Stimulated activated CD8-positive, alpha-beta memory T cell treated with anti-CD3 and anti-CD28 coated beads, Interleukin-4, amount 100 ng/mL, for 48 hours (primary cell): ENCODE results near the gene RPL13.
A peak's percentile ranks its signal among the peaks of the same experiment; 100 is the strongest.

Source experiments
- DNase-seq: peaks from one replicate; pipeline ENCODE4 v3.0.0-alpha.2; 2020

RPL13 gene

DNA sequence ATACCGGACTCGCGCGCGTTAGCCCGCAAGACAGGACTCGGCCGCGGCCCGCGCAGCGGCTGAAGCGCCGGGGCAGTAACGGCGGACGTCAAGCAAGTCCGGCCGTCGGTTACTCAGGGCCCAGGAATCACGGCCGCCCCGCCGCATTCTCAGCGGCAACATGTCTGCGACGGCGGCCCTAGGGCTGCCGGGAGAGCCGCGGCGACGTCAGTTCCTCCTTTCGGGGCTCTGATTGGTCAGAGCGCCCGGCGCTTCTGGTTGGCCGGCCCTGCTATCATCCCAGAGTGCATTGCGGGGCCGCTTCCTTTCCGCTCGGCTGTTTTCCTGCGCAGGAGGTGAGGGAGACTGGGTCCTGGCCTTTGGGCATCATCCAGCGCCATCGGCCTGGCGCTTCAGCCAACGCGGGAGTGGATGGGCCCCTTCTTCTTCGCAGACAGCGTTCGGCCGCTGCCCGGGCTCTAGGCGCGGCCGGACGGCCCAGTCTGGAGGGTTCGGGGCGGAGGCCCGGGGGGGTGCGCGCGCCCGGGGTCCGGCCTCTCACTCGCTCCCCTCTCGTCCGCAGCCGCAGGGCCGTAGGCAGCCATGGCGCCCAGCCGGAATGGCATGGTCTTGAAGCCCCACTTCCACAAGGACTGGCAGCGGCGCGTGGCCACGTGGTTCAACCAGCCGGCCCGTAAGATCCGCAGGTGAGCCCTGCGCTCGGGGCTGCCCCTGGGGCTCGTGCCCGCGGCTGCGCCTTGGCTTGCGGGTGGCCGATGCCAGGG lies at the start of gene RPL13:
Gene RPL13 (plus strand): TSS at position 305 of the 764 bp plus-strand sequence. CDS start 278 bp downstream, at position 583.
- peak; percentile 93 for DNase-seq

DNA sequence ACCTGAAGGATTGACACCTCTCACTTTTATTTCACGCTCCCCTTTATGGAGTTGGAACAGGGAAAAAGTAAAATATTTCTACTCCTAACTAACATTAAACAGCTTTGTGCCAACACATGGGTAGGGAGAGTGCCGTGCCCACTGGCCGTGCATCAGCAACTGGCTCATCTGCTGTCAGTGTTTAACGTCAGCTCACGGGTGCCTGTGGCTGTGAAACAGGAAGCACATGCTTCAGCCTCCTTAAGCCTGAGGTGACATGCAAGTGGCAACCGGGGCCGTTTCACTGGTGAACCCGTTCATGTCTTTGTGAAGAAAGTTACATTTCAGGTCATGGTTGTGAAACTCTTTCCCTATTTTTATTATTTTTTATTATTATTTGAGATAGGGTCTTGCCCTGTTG lies 49.1 kb upstream of the RPL13 start:
- no peak for DNase-seq

DNA sequence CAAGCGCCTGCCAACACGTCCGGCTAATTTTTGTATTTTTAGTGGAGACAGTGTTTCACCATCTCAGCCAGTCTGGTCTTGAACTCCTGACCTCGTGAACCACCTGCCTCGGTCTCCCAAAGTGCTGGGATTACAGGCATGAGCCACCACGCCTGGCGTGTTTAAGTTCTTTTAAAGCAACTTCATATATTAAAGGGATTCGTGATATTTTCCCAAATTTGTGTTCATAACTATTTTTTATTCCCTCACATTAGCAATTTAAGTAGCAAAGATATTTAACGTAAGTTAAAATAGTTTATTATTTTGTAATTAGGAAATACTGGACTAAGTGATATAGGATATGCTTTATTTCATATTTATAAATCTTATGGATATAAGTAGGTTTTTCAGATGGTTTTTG lies 48.0 kb upstream of the RPL13 start:
- DNase-seq: no peak

DNA sequence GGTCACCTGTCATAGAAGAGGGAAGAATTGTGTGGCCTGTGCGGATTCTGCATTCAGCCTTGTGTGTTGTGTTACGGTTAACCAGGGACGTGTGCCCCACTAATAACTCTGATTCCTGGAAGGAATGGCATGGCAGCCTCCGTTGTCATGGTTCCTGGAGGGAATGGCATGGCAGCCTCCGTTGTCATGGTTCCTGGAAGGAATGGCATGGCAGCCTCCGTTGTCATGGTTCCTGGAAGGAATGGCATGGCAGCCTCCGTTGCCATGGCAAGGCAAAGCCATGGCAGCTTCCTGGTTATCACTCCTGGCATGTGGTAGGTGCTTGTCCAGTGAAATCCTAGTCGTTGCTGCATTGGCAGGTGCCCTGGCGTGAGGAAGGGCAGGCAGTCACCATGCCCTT lies 43.4 kb upstream of the RPL13 start:
- DNase-seq: no peak

DNA sequence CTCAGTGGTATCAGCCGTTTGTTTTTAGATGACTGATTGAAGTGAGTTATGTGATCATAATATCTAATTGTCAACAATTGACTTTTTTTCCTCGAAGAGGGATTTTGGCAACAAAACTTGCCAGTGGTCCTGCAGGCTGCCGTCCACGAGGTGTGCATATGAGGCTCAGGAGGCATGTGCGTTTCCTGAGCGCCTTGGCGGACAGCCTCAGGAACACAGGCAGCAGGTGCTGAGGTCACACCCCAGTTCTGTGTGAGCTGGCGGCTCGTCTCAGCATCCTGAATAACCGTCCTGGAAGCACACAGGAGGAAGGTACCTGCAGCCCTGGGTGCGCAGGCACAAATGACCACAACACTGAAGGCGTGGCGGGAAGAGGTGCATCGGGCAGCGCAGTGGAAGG lies 40.6 kb upstream of the RPL13 start:
- no peak for DNase-seq

DNA sequence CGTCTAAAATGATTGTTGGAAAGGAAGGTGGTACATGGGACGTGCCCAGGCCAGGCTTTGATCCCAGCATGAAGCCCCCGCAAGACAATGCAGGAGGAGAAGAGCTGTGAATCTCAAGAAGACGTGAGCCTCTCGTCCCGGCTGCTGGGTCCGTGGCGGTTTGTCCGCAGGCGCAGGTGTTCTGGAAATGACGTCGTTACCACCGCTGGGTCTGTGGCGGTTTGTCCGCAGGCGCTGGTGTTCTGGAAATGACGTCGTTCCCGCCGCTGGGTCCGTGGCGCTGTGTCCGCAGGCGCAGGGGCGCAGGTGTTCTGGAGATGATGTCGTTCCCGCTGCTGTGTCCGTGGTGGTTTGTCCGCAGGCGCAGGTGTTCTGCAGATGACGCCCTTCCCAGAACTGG lies 38.2 kb upstream of the RPL13 start:
- no peak for DNase-seq

DNA sequence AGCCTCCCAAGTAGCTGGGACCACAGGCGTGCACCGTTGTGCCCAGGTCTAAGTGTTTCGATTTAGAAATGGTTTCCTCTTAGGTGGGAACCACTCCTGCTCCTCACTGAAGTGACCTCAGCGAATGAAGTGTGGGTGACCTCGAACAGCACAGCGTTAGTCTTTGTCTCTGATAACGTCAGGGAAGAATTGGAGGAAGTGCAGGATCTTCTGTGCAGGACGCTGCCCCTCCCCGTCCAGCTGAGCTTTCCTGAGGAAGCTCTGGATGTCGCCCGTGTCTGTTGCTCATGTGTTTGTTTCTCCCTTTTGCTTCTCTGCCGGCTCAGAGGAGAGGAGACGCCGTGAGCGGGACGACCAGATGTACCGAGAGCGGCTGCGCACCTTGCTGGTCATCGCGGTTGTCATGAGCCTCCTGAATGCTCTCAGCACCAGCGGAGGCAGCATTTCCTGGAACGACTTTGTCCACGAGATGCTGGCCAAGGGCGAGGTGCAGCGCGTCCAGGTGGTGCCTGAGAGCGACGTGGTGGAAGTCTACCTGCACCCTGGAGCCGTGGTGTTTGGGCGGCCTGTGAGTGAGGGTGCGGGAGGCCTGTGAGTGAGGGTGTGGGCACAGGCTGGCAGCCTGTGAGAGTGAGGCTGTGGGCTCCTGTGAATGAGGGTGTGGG lies 36.7 kb upstream of the RPL13 start:
- no peak for DNase-seq

DNA sequence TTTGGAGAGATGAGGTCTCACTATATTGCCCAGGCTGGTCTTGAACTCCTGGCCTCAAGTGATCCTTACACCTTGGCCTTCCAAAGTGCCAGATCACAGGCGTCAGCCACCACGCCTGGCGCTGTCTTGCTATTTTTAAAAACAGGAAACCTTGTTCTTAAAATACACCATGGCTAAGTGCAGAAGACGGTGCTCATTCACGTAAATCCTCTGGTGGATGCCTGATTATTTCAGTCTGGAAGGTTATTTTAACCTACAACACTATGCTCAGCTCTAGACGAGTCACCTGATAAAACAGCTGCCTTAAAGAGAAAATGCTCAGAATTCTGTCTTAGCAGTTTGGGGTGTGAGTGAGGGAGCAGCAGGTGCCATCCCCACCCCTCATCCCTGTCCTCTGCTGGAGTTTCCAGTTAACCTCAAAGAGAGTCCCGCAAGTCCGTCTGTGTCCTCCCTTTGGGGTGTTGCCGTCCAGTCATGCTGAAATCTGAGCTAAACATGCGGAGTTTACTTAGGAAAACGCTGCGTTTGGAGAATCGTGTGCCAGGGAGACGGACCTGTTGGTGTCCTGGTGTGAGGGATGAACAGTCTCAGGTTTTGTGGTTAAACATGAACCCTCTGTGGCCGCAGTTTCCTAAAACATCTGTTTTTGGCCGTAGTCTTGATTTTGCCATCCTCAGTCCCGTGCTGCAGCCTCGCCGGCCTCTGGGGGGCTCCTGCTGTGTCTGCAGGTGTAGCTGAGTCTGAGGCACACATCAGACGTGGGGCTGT lies 35.2 kb upstream of the RPL13 start:
- DNase-seq: no peak

DNA sequence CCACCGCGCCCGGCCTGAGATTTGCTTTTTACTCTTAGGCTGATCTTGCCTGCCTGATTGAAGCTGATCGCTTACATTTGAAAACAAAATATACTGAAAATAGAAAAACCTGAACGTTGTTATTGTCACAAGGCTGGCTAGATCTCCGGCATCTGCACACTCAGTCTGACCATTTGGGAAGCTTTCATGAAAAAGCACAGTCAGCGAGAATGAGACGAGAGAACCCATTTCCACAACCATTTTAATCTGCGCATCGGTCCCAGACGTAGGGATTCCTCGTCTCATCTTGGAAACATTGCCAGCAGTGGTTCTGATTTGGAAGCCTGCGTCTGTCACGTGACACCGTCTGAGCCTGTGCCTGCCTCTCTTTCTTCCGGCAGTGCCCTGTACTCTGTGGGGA lies 31.4 kb upstream of the RPL13 start:
- DNase-seq: no peak

DNA sequence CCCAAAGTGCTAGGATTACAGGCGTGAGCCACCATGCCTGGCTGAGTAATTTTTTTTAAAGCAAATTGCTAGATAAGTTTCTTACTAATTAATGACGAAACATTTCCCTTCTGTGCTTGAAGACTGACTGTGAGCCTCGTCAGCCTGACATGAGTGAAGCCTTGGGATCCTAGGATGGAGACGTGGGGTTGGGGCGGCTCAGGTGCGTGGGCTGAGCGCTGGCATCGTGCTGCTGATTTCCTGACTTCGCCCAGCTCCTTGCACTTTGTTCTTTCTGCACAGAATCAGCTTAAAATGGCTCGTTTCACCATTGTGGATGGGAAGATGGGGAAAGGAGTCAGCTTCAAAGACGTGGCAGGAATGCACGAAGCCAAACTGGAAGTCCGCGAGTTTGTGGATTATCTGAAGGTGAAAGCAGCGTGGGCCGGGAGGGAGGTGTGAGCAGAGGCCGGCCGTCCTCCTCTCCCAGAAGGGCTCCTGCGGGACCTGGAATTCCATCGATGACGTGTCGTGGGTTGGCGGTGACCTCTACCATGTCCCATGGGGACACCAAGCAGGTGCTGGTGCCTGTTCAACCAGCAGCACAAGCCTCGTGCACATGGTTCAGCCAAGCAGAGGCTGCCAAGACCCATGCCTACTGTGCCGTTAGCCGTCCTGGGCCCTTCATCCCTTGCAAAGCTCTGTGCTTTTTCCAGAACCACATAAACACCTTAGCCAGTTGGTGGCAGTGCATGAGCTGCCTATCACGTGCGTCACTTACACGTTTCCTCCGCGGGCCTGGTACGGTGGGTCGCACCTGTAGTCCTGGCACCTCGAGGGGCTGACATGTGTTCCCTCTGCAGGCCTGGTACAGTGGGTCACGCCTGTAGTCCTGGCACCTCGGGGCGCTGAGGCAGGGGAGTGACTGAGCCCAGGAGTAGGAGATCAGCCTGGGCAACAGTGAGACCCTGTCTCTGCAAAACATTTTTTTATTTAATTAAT lies 29.8 kb upstream of the RPL13 start:
- no peak for DNase-seq

DNA sequence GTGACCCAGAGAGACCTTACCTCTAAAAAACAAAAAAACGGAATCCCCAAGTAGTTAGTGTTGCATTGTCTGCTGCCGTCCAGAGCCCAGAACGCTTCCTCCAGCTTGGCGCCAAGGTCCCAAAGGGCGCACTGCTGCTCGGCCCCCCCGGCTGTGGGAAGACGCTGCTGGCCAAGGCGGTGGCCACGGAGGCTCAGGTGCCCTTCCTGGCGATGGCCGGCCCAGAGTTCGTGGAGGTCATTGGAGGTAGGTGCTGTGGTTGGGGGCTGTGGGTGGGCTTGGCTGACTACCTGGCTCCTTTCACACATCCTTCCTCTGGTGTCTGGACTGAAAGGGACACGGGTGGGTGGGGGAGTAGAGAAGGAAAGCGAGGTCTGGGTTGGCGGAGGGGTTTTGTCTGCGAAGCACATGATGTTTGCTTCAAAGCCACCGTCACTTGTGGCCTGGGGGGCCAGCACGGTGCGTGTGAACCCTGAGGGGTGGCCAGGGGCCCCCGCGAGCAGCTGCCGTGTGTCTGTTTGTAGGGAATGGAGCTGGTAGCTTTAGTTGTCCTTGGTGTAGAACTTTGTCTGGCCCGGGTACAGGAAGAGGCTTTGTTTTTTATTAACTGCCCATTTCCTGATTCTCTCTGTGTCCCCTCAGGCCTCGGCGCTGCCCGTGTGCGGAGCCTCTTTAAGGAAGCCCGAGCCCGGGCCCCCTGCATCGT lies 28.5 kb upstream of the RPL13 start:
- DNase-seq: no peak

DNA sequence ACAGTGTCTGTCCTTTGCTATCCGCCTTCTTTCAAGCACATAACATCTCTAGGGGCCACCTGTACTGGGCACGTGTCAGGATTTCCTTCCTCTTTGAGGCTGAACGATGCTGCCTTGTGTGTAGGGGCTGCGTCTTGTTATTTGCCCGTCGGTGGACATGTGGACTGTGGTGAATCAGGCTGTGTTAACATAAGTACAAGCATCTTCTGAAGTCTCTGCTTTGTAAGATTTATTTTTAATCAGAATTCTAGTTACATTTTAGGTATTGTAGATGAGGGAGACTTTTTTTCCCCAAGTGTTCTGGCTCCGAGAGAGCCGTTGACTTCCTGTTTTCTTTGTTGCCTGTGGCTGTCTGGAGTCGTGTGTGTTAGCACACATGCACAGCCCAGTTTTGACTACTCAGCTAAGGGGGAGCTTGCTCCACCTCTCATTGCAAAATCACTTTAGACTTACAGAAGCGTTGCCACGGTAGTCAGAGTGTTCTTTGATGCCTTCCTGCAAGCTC lies 26.2 kb upstream of the RPL13 start:
- no peak for DNase-seq

DNA sequence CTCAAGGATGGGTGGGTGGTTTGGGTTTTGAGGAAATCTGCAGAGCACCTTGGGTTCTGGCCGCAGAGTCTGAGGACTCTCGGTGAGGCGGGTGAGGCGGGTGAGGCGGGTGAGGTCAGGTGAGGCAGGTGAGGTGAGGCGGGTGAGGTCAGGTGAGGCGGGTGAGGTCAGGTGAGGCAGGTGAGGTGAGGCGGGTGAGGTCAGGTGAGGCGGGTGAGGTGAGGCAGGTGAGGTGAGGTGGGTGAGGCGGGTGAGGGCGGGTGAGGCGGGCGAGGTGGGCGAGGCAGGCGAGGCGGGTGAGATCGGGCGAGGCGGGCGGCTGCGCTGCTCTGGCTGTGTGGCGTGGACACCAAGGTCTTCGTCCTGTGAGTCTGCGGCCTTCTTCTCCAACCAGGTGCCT lies 24.1 kb upstream of the RPL13 start:
- no peak for DNase-seq

DNA sequence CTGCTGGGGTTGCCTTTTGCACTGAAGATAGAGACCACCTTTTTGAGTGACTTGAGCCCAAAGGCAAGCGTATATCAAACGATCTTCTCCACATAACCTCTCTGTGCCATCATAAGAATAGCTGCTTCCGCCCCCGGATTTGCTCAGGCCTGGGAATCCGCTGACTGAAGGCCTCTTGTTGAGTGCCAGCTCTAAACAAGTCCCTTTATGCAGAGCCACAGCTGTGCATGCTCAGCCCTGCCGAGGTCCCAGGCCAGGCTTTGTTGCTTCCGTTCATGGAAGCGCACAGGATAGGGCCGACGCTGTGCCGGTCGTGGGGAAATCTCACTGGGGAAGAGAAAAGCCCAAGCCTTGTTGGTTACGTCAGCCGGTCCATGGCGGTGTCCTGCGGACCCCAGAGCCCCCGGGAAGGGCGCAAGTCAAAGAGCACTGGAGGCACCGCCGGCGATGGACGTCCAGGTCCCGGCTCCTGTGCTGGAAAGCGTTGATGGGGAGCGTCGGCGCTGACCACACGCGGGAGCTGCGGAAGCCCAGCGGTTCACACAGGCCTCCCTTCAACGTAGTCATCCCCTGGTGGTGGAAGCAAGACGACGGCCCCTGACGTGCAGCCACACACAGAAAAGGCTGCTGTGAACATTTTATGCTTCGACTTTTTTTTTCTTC lies 23.5 kb upstream of the RPL13 start:
- DNase-seq: no peak

DNA sequence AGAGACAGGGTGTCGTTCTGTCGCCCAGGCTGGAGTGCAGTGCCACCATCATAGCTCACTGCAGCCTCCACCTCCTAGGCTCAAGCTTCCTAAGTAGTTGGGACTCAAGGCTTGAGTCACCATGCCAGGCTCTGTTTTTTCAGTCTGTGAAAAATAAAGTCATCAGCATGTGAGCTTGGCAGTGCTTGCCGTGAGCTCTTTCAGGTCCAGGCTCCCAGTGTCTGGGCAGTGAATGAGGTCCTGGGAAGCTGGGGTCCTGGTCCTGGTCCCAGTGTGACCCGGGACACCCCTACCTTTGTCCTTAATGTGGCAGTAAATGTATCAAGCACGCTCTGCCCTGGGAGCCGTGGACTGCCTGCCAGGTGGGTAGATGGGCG lies 22.9 kb upstream of the RPL13 start:
- DNase-seq: no peak

DNA sequence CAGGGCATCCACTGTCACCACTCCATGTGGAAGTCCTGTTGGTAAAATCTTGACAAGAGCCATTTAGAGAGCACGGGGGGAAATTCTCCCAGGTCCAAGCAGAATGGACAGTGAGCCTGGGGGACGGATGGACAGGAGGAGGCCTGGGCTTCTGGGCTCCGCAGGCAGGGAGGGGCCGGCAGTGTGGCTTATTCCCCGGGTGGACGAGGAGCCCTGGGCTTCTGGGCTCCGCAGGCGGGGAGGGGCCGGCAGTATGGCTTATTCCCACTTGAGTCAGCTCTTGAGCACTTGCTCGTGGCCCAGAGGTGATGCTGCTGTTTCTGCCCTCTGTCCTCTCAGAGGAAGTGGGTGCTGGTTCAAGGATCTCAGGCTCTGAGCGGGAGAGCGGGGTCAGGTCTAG lies 22.2 kb upstream of the RPL13 start:
- DNase-seq: no peak

DNA sequence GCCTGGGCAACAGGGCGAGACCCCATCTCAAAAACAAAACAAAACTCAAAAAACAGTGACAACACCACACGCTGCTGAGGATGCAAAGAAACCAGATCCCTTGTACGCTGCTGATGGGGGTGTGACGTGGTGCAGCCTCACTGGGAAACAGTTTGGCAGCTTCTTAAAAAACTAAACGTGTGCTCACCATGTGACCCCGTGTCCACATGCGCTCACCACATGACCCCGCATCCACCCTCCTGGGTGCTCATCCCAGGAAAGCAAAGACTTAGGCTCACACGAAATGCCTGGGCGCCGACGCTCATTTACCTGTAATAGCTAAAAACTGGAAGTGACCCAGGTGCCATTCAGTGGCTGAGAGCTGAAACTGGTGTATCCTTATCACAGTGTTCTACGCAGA lies 19.9 kb upstream of the RPL13 start:
- no peak for DNase-seq

DNA sequence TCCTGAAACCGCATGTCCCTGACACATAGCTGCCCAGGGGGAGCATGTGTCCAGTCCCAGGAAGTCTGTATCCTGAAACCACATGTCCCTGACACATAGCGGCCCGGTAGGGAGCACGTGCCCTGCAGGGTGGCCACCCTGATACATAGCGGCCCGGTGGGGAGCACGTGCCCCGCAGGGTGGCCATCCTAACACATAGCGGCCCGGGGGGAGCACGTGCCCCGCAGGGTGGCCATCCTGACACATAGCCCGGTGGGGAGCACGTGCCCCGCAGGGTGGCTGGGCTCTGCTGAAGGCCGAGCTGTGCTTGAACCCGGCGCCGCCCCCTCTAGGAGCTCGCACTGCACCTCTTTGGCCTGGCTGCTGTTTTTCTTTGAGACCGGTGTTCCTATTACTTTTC lies 18.7 kb upstream of the RPL13 start:
- DNase-seq: no peak

DNA sequence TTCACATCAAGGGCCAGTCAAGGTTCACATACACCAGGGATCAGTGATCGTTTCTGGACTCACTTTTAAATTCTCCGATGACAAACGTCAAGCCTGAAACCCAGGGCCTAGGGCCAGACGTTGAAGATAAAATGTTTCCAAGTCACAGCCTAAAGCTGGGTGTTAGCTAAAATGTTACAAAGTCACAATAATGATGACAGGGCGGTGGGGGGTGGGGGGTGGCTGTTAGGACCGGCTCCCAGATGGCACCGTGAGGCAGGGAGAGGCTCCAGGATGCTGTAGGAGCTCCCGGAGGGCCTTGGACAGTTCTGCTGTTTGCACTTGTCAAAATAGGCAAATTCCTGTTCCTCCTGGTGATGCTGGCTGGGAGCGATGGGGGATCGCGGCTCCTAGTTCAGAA lies 16.4 kb upstream of the RPL13 start:
- DNase-seq: no peak

DNA sequence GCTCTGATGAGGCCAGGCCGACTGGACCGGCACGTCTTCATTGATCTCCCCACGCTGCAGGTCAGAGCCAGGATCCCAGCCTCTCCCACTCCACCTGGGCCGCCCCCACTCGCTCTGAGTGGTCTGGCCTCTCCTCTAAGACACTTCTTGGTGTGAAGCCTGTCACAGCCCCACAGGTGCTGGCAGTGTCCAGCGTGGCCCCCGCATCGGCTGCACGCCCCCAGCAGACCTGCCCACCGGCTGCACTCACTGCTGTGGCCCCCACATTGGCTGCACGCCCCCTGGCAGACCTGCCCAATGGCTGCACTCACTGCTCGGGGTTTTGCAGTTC lies 15.8 kb upstream of the RPL13 start:
- DNase-seq: no peak

DNA sequence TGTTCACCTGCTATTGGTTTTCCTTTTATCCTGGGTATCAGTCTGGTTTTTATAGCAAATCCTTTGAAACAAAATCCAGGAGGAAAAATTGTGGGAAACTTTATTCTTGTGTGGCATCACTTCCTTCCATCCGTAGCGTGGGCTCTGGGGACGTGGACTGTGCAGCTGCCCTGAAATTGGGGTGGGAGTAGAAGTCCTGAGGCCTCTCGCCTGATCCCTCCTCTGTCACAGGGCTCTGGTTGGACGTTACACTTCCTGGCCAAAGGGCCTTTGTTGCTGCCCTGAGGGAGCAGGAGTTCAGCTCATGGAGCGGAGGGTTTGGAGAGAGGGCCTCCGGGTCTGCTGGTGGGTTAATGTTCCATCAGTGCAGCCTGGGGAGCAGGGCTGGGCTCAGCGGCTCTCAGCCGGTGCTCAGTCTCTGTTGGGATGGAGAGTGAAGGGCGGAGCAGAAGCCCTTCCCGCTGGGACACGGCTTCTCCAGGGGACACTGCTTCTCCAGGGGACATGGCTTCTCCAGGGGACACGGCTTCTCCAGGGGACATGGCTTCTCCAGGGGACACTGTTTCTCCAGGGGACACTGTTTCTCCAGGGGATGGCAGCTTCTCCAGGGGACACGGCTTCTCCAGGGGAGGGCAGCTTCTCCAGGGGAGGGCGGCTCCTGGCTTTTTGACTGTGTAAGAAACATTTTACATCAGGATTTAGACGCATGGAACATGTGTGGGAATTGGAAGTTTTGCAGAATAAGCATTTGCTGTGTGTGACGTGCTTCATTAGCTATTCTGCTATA lies 15.2 kb upstream of the RPL13 start:
- DNase-seq: no peak
